Measurements from ENCODE around the gene CEP85. TPM values are rescaled to one million over a fixed set of nuclear protein-coding genes. Genes with fewer than 3 reads are reported as not detected.

CEP85 gene
- total RNA-seq, 1 donor from 2014 or later: 10.5 TPM

DNA sequence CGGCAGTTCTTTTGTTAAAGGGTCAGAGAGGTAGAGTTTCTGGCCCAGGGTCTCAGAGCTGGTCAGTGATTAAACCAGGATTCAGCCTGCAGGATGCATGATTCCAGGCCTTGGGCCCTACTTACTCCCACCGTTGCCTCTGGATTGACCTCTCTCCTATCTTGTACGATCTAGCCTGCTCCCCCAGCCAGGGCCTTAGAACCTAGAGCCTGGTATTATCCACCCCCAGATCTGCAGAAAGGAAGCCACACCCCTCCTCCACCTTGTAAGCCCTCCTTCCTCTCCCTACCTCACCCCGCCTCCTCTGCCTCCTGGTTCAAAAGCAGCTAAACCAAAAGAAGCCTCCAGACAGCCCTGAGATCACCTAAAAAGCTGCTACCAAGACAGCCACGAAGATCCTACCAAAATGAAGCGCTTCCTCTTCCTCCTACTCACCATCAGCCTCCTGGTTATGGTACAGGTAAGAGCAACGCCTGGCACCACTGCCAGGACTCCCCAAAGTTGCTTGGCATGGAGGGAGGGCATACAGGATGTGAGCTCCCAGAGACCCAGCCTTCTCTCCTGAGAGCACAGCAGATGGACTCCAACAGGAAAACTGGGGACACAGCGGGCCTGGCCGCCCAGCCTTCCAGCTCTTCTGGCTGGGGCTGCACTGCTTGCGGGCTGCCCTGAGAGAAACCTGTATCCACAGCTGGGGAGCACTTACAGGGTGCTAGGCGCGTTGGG is 83.8 kb downstream of the CEP85 start, which contains the start of gene CD52:
TSS of gene CD52 (plus strand) at position 347 of the 726 bp plus-strand sequence. CDS start at position 407, 60 bp downstream.
- Histone ChIP-seq H3K4me1 (ENCODE audit: insufficient read depth, low read length) (peaks cover 5% of the 10 kb centered on the region), H4K20me1 (ENCODE audit: insufficient read depth, low read length) (no peaks in the 10 kb centered on the region), H2AFZ (ENCODE audit: low read depth, low read length) (no peak within 1 kb of the TSS), H3K36me3 (ENCODE audit: insufficient read depth, low read length) (no peaks in the 10 kb centered on the region), H3K27me3 (ENCODE audit: insufficient read depth, low read length) (peaks cover 3% of the 10 kb centered on the region), H3K9ac (ENCODE audit: low read length) (no peak within 1 kb of the TSS), H3K79me2 (ENCODE audit: insufficient read depth, low read length) (no peaks in the 10 kb centered on the region), H3K27ac (ENCODE audit: low read depth, low read length) (no peak within 1 kb of the TSS), H3K4me2 (ENCODE audit: low read length) (no peak within 1 kb of the TSS), H3K4me3 (ENCODE audit: insufficient read depth, low read depth, low read length) (no peak within 1 kb of the TSS), H3K9me3 (ENCODE audit: insufficient read depth, low read depth, low read length) (no peaks in the 10 kb centered on the region)
- Mint-ChIP-seq H3K27me3 (ENCODE audit: low read depth, unreplicated experiment) (peaks cover 16% of the 10 kb centered on the region), H3K27ac (ENCODE audit: unreplicated experiment) (no peak within 1 kb of the TSS), H3K4me3 (ENCODE audit: unreplicated experiment) (no peak within 1 kb of the TSS), H3K36me3 (ENCODE audit: low read depth, unreplicated experiment) (peaks cover 3% of the 10 kb centered on the region), H3K9me3 (ENCODE audit: unreplicated experiment) (no peaks in the 10 kb centered on the region), H3K4me1 (ENCODE audit: low read depth, unreplicated experiment) (peaks cover 7% of the 10 kb centered on the region)
- FAIRE-seq: no peak
- no peak for TF ChIP-seq EZH2 (IDR thresholded peaks at IDR 0.05; ENCODE audit: insufficient read depth, low read length)
- TF ChIP-seq, protein P1, sequence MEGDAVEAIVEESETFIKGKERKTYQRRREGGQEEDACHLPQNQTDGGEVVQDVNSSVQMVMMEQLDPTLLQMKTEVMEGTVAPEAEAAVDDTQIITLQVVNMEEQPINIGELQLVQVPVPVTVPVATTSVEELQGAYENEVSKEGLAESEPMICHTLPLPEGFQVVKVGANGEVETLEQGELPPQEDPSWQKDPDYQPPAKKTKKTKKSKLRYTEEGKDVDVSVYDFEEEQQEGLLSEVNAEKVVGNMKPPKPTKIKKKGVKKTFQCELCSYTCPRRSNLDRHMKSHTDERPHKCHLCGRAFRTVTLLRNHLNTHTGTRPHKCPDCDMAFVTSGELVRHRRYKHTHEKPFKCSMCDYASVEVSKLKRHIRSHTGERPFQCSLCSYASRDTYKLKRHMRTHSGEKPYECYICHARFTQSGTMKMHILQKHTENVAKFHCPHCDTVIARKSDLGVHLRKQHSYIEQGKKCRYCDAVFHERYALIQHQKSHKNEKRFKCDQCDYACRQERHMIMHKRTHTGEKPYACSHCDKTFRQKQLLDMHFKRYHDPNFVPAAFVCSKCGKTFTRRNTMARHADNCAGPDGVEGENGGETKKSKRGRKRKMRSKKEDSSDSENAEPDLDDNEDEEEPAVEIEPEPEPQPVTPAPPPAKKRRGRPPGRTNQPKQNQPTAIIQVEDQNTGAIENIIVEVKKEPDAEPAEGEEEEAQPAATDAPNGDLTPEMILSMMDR (IDR thresholded peaks at IDR 0.05; ENCODE audit: insufficient read depth, low read depth, low read length): no peak
- DNase-seq (ENCODE audit: low read depth): no peak

DNA sequence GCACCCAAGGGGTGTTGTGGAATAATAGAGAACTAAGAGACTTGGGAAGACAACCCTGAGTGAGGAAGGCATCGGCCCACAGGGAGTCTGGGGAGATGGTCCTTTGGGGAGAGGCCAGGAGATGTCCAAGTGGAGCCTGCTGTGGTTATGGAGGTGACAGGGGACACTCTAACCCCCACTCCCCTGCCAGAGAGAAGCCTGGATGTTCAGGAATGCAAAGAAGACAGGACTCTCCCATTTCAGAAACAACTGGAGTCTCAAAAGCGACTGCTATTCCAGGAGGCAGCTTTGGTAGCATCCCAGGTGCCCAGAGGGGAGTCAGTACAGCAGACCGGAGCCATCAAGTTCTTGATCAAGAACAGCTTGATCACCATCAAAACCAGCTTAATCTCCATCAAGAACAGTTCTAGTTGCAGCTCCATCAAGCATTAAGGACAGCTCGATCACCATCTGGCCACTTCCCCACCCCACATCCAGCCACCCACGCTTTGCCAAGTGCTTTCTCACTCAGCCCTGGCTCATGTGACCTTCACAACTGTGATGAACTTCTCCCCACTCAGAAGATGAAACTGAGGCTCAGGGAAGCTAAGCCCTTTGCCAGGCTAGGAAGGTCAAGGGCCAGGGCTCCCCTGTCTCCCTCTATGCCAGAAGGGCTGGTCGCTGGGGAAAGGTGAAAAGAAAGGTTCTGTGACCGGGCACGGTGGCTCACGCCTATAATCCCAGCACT is 84.5 kb downstream of the CEP85 start:
- Histone ChIP-seq H4K20me1 (ENCODE audit: insufficient read depth, low read length) (no peaks in the 10 kb centered on the region), H3K27ac (ENCODE audit: low read depth, low read length) (no peak overlapping the region), H3K4me1 (ENCODE audit: insufficient read depth, low read length) (peaks cover 5% of the 10 kb centered on the region), H3K36me3 (ENCODE audit: insufficient read depth, low read length) (no peaks in the 10 kb centered on the region), H3K4me2 (ENCODE audit: low read length) (no peak overlapping the region), H3K27me3 (ENCODE audit: insufficient read depth, low read length) (peaks cover 3% of the 10 kb centered on the region), H3K79me2 (ENCODE audit: insufficient read depth, low read length) (no peaks in the 10 kb centered on the region), H2AFZ (ENCODE audit: low read depth, low read length) (no peak overlapping the region), H3K9me3 (ENCODE audit: insufficient read depth, low read depth, low read length) (no peaks in the 10 kb centered on the region), H3K9ac (ENCODE audit: low read length) (no peak overlapping the region), H3K4me3 (ENCODE audit: insufficient read depth, low read depth, low read length) (no peak overlapping the region)
- DNase-seq (ENCODE audit: low read depth) (no peak), FAIRE-seq (no peak)
- no peak overlapping the region for H3K4me3 Mint-ChIP-seq (ENCODE audit: unreplicated experiment)
- H3K36me3 Mint-ChIP-seq (ENCODE audit: low read depth, unreplicated experiment): peaks cover 3% of the 10 kb centered on the region
- H3K27ac Mint-ChIP-seq (ENCODE audit: unreplicated experiment): no peak overlapping the region
- TF ChIP-seq, protein P1 (IDR thresholded peaks at IDR 0.05; ENCODE audit: insufficient read depth, low read depth, low read length): no peak
- TF ChIP-seq EZH2 (IDR thresholded peaks at IDR 0.05; ENCODE audit: insufficient read depth, low read length): no peak
- H3K27me3 Mint-ChIP-seq (ENCODE audit: low read depth, unreplicated experiment): peaks cover 11% of the 10 kb centered on the region
- peaks cover 7% of the 10 kb centered on the region for H3K4me1 Mint-ChIP-seq (ENCODE audit: low read depth, unreplicated experiment)
- H3K9me3 Mint-ChIP-seq (ENCODE audit: unreplicated experiment): no peaks in the 10 kb centered on the region
